SK-MEL-5 (cell line): Measurements from ENCODE around the gene FAM53B. TPM values are rescaled to one million over a fixed set of nuclear protein-coding genes. Genes with fewer than 3 reads are reported as not detected.

Experiments
- DNase-seq: peaks from one replicate; pipeline ENCODE4 v3.0.0-alpha.2; 2016; ENCODE audit warnings: low read depth, low spot score
- in situ Hi-C: cut with HindIII; loops from 2 replicates; pipeline ENCODE4 v1.10.0; 2016; ENCODE audit warnings: low sequenced_read_pairs, high pct_unique_total_duplicates, low pct_unique_long_range_greater_than_20kb
- total RNA-seq: library from RNA; depleted of rRNA; stranded (reverse); fragments of >200 nt; shearing (Covaris generic); gene quantifications from 2 replicates; pipeline ENCODE4 v1.2.3, GENCODE V29; 2014

The FAM53B gene
- total RNA-seq, 1 experiment from 2014 or later = 68.2 TPM

DNA sequence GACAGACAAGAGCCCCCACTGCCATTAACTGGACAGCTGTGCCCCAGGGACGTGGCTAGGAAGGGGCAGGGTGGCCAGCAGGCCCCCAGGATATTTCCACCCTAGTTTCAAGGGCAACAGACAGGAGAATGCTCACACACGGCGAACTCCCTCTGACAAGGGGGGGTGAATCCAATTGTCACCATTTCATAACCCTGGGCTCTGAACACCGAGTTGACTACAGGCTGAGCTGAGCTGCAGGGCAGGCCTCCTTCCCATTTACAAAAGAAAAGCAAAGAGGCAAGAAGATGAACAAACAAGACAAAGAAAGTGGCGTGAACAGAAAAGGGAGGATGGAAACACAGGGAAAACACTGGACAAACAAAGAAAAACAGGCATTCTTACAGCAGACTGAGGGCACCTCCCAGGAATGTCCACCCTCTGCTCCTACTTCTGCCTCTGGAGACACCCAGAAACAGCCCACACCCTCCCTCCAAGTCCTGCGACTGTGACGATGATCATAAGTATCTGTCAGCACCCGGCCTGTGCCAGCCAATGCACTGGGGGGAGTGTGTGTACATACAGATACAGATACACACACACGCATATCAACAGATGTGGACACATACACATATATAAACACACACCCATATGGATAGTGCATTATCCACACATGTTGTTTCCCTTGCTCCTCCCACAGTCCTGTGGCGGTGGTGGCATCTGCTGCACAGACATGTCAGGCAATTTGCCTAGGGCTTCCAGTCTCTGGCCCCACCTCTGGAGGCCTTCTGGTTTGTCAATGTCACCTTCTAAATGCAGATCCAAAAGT, 66.2 kb downstream of the FAM53B start:
- in situ Hi-C loops = no loop called here
- no peak for DNase-seq

DNA sequence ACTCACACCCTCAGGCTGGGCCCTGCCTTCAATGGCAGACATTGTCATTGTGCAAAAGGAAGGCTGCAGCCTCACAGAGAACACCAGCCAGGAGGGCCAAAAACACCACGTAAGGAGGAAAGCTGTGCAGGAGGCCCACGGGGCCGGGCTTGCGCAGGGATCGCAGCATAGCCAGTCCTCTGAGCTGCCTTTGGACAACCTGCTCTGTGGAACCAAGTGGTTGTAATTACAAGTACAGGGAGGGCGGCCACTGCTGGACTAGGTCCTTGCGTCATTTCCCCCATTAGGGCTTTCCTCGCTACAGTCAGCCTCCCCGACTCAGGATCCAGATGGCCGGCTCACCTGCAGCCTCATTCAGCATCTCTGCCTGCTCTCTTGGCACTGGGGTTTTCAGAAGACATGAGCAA, 66.9 kb downstream of the FAM53B start:
- DNase-seq = no peak
- in situ Hi-C loops = no loop called here

DNA sequence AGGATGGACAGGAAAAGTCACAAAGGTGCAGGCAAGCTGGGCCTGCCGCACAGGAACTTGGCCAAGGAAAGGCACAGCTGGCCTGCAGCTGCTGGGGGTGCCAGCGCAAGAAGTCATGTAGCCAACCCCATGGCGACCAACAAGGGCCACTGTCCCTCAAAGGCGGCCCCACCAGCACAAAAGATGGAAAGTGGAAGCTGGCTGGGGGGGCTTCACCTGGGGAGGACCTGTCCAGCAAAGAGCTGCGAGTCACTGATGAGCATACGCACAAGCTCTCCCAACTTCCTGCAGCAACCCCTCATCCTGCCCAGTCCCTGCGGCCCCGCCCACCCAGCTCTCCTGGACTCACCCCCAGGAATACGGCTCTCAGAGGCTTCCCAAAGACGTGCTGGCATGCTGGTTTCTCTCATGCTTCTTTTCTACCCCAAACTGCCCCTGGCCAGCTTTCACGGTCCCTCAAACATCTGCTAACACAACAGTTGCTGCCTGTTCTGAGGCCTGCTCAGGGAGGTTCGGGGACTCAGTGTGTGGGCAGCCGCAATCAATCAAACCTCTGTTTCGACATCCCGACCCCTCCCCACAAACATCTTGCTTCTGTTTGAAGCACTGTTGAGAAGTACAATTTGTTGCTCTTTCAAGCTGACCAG, 67.6 kb downstream of the FAM53B start:
- in situ Hi-C loops = no loop called here
- peak; percentile 21 for DNase-seq

- no peak for DNase-seq
- in situ Hi-C loops = no loop called here
These were observed 68.4 kb downstream of the FAM53B start for GRCh38 chr10:124675824-124676223.

DNA sequence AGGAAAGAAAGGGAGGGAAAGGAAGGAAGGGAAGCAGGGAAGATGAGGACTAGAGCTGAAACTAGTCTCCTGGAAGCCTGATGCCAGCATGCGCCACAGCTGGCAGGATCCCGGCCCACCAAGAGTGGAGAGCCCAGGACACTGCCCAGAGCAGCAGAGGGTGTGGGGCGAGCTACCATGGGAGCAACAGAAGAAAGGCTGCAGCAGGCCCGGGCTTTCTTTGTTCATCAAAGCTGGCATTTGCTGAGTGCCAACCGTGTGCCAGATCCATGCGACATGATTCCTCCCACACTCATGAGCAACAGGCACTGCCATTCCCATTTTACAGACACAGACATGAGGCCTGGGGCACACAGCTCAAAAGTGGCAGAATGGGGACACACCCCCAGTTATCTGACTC, 68.9 kb downstream of the FAM53B start:
- no peak for DNase-seq
- in situ Hi-C loops = no loop called here

- in situ Hi-C loops = no loop called here
- DNase-seq = no peak
These were observed 69.4 kb downstream of the FAM53B start for GRCh38 chr10:124674768-124675222.

DNA sequence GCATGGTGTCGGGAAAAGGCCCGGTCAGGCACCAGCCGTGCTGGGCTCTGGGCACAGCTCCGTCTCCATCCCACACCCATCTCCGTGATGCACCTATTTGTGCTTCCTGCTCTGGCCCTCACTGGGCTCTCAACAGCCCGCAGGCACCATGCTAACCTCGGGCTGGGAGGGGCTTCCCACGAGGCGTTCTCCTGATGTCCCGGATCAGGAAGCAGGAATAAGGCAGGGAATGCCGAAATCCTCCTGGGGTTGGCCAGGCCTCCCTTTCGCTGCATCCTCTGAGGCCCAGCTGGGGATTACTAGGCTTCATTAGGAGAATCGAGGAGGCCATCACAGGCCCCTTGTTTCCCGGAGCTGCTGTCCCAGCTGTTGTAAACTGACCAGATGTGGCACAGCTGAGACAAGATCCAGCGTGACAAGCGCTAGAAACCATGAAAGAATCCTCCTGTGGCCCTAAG, 72.0 kb downstream of the FAM53B start:
- in situ Hi-C loops = no loop called here

GRCh38 chr10:124671486-124672075, 72.6 kb downstream of the FAM53B start:
- DNase-seq = peak; percentile 56
- in situ Hi-C loops = no loop called here

More for the DNA sequence above, 72.0 kb downstream of the FAM53B start:
- DNase-seq = no peak

GRCh38 chr10:124670849-124671248, 73.3 kb downstream of the FAM53B start:
- no peak for DNase-seq
- in situ Hi-C loops = no loop called here

DNA sequence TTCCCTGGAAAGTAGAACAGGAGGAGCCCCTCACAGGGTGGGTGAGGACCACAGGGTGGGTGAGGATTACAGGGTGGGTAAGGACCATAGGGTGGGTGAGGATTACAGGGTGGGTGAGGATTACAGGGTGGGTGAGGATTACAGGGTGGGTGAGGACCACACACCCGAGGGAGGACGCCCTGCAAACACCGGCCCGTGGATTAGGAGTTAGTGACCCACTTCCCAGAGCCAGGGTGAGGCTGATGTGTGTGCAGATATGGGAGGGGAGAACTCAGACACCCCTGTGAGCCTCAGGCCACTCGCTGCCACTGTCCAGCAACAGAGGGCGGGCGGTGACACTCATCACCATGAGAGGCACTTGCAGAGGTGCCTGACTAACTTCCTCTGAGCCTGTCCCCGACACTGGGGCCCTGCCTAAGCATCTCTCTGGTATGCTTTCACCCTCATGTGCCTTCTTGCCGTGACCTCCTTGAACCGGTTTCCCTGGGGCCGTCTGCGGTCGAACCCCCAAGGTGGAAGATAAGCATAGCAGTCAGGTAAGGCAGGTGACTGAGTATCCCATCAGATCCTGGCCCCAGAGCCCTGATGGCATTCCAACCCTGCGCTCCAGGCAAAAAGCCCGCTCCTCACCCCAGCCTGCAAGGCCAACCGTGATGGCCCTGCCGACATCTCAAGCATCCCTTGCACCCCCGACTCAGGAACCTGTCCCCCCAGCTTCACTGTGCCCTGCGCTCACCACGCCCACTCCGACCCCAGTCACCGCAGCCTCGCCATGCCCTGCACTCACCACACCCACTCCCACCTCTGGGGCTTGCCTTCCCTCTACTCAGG, 74.1 kb downstream of the FAM53B start:
- in situ Hi-C loops = no loop called here
- no peak for DNase-seq

DNA sequence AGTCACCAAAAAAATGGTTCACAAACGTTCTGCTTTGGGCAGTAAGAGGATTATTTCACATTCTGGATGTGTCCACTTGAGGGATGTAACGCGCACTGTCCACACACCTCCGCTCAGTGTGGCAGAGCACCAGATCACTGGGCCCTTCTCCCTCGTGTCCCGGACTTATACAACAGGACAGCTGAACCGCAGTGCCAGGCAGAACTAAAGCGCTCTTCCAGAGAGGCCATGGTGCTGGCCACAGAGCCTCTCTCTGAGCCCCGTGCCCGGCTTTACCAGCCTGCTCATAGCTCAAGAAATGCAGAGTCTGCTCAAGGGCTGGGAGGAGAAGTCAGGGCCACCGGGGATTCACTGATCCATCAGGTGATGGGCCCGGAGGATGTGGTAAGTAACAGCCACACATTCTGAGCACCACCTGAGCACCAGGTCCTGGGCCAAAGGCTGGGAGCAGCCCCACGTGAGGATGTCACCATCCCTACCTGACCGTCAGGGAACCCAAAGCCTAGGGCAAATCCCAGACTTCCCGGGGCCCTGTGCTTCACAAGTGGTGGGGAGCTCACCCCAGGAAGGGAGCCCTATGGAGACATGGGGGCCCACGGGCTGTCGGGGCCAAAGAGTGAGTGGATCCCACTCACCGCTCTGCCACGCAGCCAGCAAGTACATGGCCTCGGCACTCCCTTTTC, 74.9 kb downstream of the FAM53B start:
- no peak for DNase-seq
- in situ Hi-C loops = no loop called here

DNA sequence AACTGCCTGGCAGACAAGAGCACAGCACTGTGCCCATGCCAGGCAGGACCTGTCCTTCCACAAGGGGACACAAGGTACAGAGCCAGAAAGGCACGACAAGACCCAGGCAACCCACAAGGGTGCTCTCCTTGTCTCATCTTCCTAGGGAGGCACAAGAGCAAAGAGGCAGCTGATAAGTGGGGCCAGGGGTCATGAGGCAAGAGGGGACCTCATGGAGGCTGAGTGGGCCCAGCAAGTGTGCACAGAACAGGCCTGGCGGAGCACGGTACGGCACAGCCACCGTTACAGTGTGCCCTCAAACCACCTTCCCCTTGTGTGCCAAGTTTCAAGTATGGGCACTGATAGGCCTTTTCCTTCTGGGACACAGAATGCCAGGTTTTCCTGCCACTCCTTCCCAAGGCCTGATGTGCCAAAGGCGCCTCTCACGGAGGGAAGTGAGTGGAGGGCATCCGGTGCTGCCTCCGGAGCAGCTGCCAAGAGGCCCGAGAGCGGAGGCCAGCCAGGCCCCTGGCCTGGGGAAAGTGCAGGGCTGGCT, 75.6 kb downstream of the FAM53B start:
- DNase-seq = no peak
- in situ Hi-C loops = no loop called here

DNA sequence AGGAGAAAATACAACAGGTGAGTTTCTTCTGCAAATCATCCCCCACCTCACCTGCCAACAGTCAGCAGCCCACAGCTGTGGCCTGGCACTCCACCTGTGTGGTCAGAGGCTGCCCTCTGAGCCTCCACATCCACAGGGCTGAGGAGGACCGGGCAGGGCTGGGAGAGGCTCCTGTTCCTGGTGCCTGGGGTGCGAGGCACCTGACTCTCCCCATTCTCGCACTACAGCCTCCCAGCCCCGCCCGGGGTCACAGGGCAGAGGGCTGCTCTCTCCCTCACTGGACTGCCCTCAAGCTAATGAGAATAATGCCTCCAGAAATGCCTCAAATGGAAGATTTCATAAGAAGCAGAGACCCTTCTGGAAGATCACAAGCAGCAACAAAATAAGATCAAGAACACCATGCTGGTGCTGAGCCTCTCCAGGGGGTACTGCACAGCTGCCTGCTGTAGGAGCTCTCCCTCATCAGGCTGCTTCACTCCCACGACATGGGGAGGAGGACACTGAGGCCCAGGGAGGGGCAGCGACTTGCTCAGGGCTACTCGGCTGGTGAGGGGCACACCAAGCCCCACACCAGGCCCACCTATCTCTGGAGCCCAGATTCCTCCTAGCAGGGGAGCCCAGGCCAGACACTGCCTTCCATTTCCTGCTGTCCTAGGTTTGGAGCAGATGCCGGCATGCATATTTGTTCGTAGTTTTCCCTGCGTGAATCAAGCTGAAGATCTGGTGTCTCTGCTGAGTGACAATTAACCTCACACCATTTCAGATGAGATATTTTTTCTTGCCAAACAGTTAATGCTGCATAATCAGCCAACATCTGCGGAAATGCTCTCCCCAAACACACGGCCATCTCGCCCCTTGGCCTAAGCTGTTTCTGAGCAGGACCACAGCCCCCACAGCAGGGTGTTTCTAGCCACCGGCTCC, 76.5 kb downstream of the FAM53B start:
- in situ Hi-C loops = no loop called here

DNA sequence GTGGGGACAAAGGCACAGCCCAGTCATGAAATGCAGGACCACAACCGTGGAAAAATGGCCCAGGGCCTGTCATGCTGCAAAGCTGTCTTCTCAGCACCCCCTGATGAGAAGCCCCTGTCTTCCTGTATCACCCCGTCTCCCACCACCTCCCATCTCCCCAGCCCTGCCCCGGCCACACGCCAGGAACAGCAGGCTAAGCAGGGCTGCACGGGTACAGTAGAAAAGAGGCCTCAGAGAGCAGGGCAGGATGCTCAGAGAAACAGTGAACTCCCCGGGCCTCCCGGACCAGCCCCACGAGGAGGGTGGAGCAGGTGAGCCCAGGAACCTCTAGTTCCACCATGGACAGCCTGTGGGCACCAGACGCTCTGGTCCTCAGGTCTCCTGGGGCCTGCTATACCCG, 77.7 kb downstream of the FAM53B start:
- DNase-seq = no peak
- in situ Hi-C loops = no loop called here

More for the DNA sequence above, 76.5 kb downstream of the FAM53B start:
- no peak for DNase-seq

- no peak for DNase-seq
- in situ Hi-C loops = no loop called here
These were observed 78.2 kb downstream of the FAM53B start for GRCh38 chr10:124665980-124666379.

- no peak for DNase-seq
- in situ Hi-C loops = no loop called here
These were observed 78.6 kb downstream of the FAM53B start for GRCh38 chr10:124665558-124665957.
